DMS53 (cell line): ENCODE data around the gene XYLT1.
"Not testable (repeated sequence)": the region's sequence is repeated elsewhere in the genome, so short reads cannot be mapped to it uniquely, and the experiment has no call there.

Source experiments
- DNase-seq: peaks from one replicate; lab custom pipeline; 2025; lab: John Stamatoyannopoulos, UW

XYLT1 gene

GRCh38 chr16:17470908-17471718, at the start of gene XYLT1:
XYLT1 (minus strand) TSS chr16:17470960; CDS start chr16:17470796, 164 bp downstream.
- peak; percentile 21 for DNase-seq

- no peak for DNase-seq
Measured at GRCh38 chr16:17520111-17520510, 49.4 kb upstream of the XYLT1 start.

- no peak for DNase-seq
Measured at GRCh38 chr16:17519101-17519955, 48.6 kb upstream of the XYLT1 start.

- DNase-seq: no peak
Measured at GRCh38 chr16:17518441-17518840, 47.7 kb upstream of the XYLT1 start.

DNA sequence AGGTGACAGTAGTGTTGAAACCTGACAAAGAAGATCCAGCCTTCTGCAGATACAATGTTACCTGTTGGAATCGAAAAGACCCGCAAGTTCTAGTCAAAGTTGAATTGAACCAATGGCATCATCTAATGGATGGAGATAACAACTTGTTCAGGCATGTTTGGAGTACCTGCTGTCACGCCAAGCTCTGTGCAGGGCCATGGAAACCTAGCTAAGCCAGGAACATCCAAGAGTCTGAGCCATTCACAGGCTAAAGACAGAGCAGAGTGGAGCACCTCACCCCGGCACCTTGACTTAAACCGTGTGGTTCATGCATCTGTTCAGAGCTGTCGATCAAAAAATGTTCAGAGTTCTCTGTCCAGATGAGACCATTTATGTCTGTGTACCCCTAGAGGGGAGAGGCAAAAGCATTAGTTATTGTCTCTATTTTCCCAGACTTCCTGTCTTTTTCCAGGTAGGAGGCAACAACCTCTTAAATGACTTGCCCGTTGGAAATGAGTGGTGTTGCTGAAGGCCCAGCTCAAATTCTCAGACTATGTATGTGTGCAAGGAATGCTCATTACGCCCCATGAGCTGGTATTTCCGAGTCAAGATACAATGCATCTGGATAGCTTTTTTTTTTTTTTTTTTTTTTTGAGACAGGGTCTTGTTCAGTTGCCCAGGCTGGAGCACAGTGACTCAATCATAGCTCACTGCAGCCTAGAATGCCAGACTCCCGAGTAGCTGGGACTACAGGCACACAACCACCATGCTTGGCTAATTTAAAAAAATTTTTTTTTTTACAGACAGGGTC, 44.9 kb upstream of the XYLT1 start:
- no peak for DNase-seq

DNA sequence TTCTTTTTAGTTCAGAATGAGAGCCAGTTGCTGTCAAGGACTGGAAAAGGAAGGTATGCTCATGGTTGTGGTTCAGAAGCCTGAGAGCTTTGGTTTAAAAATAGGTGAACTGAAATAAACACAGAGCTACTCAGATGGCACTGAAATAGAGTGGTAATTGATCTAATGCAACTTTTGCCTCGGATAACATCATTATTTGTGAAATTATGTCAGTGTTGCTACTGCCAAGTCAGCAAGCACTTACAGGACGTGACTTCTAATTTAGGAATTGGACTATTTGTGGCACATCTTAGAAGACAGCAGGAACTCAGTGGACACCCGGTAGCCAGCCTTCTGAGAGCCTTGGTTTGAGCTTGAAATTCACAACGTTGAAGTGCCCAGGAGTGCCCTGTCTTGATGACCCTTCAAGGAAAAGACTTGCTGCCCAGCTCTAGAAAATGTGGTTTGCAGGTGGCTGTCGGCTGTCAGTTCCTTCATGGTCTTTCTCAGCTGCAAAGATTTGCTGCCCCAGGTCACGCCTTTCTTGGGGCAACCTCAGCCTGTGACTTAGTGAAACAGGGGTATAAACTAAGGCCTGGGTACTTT, 42.0 kb upstream of the XYLT1 start:
- no peak for DNase-seq

GRCh38 chr16:17511340-17511739, 40.6 kb upstream of the XYLT1 start:
- DNase-seq: no peak

DNA sequence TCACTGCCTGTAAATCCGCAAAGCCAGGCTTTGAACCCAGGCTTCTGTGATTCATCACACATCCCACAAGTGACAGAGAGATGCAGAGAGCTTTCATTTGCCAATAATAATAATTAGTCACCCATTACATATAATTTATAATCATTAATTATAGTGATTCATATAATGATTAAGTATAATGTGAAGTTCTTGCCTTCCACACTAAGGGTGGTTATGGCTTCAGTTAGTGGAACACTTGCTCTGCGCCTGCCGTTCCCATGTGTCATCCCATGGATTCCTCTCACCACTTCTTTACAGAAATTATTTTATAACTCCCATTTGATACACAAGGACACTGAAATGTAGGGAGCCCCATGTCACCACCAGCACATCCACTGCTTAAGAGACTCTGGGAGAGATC, 39.8 kb upstream of the XYLT1 start:
- no peak for DNase-seq

GRCh38 chr16:17509194-17509593, 38.4 kb upstream of the XYLT1 start:
- DNase-seq: no peak

DNA sequence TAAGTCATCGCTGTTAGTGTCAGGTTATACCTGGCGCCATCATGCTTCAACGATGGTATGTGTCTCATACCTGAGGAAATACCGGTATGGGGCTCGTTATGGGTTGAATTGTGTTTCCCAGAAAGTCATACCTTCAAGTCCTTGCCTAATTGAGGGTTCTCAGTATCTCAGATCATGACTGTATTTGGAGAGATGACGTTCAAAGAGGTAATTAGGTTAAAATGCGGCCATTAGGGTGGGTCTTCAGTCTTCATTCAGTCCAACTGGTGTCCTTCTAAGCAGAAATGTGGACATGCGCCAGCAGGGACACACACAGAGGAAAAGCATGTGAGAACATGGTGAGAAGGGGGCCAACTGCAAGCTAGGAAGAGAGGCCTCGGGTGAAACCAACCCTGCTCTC, 37.5 kb upstream of the XYLT1 start:
- no peak for DNase-seq

DNA sequence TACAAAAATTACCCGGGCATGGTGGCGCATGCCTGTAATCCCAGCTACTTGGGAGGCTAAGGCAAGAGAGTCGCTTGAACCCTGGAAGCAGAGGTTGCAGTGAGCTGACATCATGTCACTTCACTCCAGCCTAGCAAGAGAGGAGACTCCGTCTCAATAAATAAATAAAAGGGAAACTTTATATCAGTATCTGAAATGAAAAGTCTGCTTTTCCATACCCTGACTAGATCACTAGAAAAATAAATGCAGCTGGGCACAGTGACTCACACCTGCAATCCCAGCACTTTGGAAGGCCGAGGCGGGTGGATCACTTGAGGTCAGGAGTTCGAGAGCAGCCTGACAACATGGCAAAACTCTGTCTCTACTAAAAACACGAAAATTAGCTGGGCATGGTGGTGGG, 36.8 kb upstream of the XYLT1 start:
- not testable (repeated sequence) for DNase-seq

GRCh38 chr16:17505828-17506227, 35.1 kb upstream of the XYLT1 start:
- not testable (repeated sequence) for DNase-seq

GRCh38 chr16:17504050-17504449, 33.3 kb upstream of the XYLT1 start:
- DNase-seq: no peak

DNA sequence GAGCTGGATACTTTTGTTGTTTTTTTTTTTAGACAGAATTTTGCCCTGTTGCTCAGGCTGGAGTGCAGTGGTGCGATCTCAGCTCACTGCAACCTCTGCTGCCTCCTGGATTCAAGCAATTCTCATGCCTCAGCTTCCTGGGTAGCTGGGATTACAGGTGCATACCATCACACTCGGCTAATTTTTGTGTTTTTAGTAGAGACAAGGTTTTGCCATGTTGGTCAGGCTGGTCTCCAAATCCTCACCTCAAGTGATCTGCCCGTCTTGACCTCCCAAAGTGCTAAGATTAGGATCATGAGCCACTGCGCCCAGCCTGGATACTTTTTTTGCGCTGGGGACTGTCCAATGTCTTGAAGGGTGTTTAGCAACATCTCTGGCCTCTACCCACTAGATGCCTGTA, 32.6 kb upstream of the XYLT1 start:
- DNase-seq: no peak

GRCh38 chr16:17501321-17501720, 30.6 kb upstream of the XYLT1 start:
- DNase-seq: no peak

DNA sequence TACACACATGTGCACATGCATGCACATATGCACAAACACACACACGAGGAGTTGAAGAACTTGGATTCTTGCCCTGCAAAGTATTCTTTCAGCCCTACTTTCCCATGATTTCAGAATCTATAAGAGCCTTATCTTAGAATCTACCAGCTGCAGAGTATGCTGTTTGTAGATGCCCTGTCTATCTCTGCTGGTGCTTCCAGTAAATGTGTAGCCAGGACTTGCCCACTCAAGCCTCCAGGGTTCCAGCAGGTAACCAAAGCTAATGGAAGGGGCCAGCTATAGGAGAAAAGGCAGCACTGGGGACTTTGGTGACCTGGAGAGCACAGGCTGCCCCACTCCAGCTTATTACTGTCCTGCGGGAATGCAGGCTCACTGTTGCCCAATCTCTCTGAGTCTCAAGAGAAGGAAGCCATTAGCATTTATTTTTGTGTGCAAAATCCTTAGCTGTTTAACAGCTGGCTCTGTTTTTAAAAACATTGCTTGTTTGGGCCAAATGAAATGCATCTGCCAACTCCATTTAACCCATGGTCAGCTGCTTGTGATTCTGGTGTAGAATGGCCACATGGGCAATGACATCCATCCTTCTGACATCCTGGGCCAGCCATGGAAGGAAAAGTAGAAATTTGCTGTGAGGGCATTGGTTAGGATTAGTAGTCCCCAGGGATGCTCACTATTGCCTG, 28.6 kb upstream of the XYLT1 start:
- DNase-seq: no peak

- DNase-seq: no peak
Measured at GRCh38 chr16:17497648-17498047, 26.9 kb upstream of the XYLT1 start.

GRCh38 chr16:17496891-17497290, 26.1 kb upstream of the XYLT1 start:
- no peak for DNase-seq

DNA sequence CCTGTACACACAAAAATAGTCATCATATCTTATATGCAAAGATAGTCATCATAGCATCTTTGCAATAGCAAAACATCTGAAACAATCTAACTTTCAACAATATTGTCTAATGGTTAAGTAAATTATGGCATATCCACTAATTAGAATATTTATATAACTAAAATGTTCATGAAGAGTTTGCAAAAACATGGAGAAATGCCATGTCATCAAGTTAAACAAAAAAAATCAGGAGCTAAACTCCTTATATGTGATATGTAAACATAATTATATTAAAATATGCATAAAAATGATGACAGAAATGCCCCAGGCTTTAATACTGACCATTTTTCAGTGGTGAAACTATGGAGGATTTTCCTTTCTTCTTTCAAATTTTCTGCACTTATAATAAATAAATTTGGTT, 22.3 kb upstream of the XYLT1 start:
- DNase-seq: no peak

- DNase-seq: no peak
Measured at GRCh38 chr16:17491140-17491662, 20.4 kb upstream of the XYLT1 start.

DNA sequence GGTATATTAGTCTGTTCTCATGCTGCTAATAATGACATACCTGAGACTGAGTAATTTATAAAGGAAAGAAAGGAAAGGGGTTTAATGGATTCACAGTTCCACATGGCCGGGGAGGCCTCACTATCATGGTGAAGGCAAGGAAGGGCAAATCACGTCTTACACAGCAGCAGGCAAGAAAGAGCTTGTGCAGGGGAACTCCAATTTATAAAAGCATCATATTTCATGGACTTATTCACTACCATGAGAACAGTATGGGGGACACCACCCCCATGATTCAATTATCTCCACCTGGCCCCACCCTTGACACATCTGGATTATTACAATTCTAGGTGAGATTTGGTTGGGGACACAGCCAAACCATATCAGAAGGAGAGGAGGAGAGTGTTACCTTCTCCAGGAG, 17.7 kb upstream of the XYLT1 start:
- DNase-seq: no peak
